Activated naive CD4-positive, alpha-beta T cell treated with anti-CD3 and anti-CD28 coated beads, Interleukin-2, amount 10 ng/mL, durations not matched to agents 5 hours and 36 hours (primary cell): ENCODE results near the gene UTY. TPM values are rescaled to one million over a fixed set of nuclear protein-coding genes. Genes with fewer than 3 reads are reported as not detected.

Experiments used
- total RNA-seq, 2 experiments: library from RNA; stranded (reverse); gene quantifications; one replicate each; pipeline ENCODE4 v1.2.3, GENCODE V29; 2021

The UTY gene
- total RNA-seq: 10 to 100 TPM; 28.4 to 30.9 TPM

DNA sequence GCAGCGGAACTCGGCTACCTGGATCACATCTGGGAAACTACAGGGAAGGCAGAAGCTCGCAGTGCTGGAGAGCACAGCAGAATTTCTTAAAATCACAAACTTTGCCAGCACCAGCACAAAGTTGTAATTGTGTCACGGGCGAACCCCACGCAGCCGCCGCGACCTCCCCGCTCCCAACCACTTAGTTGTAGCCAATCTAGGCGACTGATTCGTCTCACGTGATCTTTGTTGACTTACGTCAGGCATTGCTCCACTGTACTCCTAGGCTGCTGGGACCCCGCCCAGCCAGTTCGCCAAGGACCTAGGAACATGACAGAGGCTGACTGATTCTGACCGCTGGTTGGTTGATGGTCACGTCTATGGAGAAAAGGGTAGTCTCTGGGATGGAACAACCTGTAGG lies at the start of gene UTY:
UTY (minus strand) TSS at position 206 of the 400 bp plus-strand sequence. CDS start 368 bp downstream, outside the sequence.

Other genes with a start within 250 kb of the UTY start
- gene TMSB4Y, start 223.9 kb upstream of the UTY start, total RNA-seq: 1 to 10 TPM; 1.2 to 1.4 TPM